Sigmoid colon (tissue), 4 donors: Measurements from ENCODE around the gene NR1H4.

Experiments
- EP300 ChIP-seq, 4 donors: sonication (generic); formaldehyde crosslinking; IDR thresholded peaks; one replicate each; pipeline ENCODE4 v1.6.1; 2017; ENCODE audit warnings: antibody characterized with exemption in 4 of 4
- POLR2AphosphoS5 ChIP-seq, 4 donors: sonication (generic); formaldehyde crosslinking; IDR thresholded peaks; one replicate each; pipeline ENCODE4 v1.6.1; 2017; ENCODE audit warnings: antibody characterized with exemption in 4 of 4
- TF ChIP-seq, protein P1 (sequence below), 4 experiments: fragments of 450-650 bp in 3 of 4; fragments of 200-600 bp in 1 of 4; IDR thresholded peaks; one replicate each; pipeline ENCODE4 v1.5.1; 2016 to 2019; ENCODE audit warnings: antibody characterized with exemption in 4 of 4, mild to moderate bottlenecking in 3 of 4, moderate library complexity in 2 of 4

DNA sequence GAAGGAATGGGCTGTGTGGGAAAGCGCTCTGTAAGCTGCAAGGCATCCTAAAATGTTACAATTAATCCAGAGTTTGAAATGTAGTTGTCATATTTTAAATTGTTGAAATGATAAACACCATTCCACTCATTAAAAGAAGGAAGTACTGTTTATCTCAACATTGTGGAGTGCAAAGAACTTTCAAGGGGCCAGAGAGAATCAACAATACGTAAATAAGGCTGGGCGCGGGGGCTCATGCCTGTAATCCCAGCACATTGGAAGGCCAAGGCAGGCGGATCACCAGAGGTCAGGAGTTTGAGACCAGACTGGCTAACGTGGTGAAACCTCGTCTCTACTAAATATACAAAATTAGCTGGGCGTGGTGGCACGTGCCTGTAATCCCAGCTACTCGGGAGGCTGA lies 24.5 kb downstream of the NR1H4 start:
- TF ChIP-seq, protein P1, sequence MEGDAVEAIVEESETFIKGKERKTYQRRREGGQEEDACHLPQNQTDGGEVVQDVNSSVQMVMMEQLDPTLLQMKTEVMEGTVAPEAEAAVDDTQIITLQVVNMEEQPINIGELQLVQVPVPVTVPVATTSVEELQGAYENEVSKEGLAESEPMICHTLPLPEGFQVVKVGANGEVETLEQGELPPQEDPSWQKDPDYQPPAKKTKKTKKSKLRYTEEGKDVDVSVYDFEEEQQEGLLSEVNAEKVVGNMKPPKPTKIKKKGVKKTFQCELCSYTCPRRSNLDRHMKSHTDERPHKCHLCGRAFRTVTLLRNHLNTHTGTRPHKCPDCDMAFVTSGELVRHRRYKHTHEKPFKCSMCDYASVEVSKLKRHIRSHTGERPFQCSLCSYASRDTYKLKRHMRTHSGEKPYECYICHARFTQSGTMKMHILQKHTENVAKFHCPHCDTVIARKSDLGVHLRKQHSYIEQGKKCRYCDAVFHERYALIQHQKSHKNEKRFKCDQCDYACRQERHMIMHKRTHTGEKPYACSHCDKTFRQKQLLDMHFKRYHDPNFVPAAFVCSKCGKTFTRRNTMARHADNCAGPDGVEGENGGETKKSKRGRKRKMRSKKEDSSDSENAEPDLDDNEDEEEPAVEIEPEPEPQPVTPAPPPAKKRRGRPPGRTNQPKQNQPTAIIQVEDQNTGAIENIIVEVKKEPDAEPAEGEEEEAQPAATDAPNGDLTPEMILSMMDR (IDR thresholded peaks at IDR 0.05): no peak
- TF ChIP-seq POLR2AphosphoS5 (IDR thresholded peaks at IDR 0.05) (no peak), EP300 (IDR thresholded peaks at IDR 0.05) (no peak)
